HUES48 (cell line): Measurements from ENCODE around the gene HMSD.

Experiments used
- H3K27ac ChIP-seq: one replicate; pipeline ENCODE4 v1.7.0; 2013; ENCODE audit warnings: low read depth, low read length, inconsistent platforms
- H3K27me3 ChIP-seq: 2 replicates; pipeline ENCODE4 v1.6.1; 2013; ENCODE audit warnings: mild to moderate bottlenecking, low read length; ENCODE audit not compliant: control insufficient read depth, insufficient read depth
- H3K36me3 ChIP-seq: 2 replicates; pipeline ENCODE4 v1.6.1; 2013; ENCODE audit warnings: low read length; ENCODE audit not compliant: control insufficient read depth, insufficient read depth
- H3K4me1 ChIP-seq: 2 replicates; pipeline ENCODE4 v1.6.1; 2013; ENCODE audit warnings: mild to moderate bottlenecking, low read length; ENCODE audit not compliant: control insufficient read depth, insufficient read depth
- H3K4me3 ChIP-seq: 2 replicates; pipeline ENCODE4 v1.5.1; 2013; ENCODE audit warnings: mild to moderate bottlenecking, low read depth, low read length
- H3K9ac ChIP-seq: 2 replicates; pipeline ENCODE4 v1.6.1; 2013; ENCODE audit warnings: mild to moderate bottlenecking, low read depth, low read length, moderate library complexity
- H3K9me3 ChIP-seq: 2 replicates; pipeline ENCODE4 v1.6.1; 2013; ENCODE audit warnings: low read length; ENCODE audit not compliant: control insufficient read depth, insufficient read depth

Gene HMSD

GRCh38 chr18:63949068-63949737, at the start of gene HMSD:
Gene HMSD, plus strand, starts transcription at chr18:63949301. Its CDS starts 4,155 bp downstream, at chr18:63953456.
- Histone ChIP-seq H3K4me3 (peak within 1 kb of the TSS; percentile 66), H3K9me3 (no peaks in the 10 kb centered on the region), H3K27me3 (peaks cover 15% of the 10 kb centered on the region; the same call in 1 of the 2 replicates), H3K4me1 (no peaks in the 10 kb centered on the region), H3K36me3 (no peaks in the 10 kb centered on the region), H3K27ac (peak within 1 kb of the TSS; percentile 50), H3K9ac (no peak within 1 kb of the TSS)

GRCh38 chr18:63903851-63904570, 45.1 kb upstream of the HMSD start:
- peaks cover 6% of the 10 kb centered on the region; the same call in 1 of the 2 replicates for H3K4me1 ChIP-seq
- no peak overlapping the region for H3K4me3 ChIP-seq
- 0 out of 2 replicates have a peak, but pooled peaks cover 3% of the 10 kb centered on the region for H3K9me3 ChIP-seq
- H3K27ac ChIP-seq: no peak overlapping the region
- H3K36me3 ChIP-seq: no peaks in the 10 kb centered on the region
- no peak overlapping the region for H3K9ac ChIP-seq
- no peaks in the 10 kb centered on the region for H3K27me3 ChIP-seq

- no peak overlapping the region for H3K4me3 ChIP-seq
- H3K27me3 ChIP-seq: no peaks in the 10 kb centered on the region
- no peaks in the 10 kb centered on the region for H3K36me3 ChIP-seq
- no peak overlapping the region for H3K27ac ChIP-seq
- peaks cover 6% of the 10 kb centered on the region; the same call in 1 of the 2 replicates for H3K4me1 ChIP-seq
- H3K9me3 ChIP-seq: 0 out of 2 replicates have a peak, but pooled peaks cover 3% of the 10 kb centered on the region
- no peak overlapping the region for H3K9ac ChIP-seq
Observed at GRCh38 chr18:63904694-63905093, 44.4 kb upstream of the HMSD start.

GRCh38 chr18:63905361-63905760, 43.7 kb upstream of the HMSD start:
- no peak overlapping the region for H3K4me3 ChIP-seq
- H3K4me1 ChIP-seq: peaks cover 6% of the 10 kb centered on the region; the same call in 1 of the 2 replicates
- 0 out of 2 replicates have a peak, but pooled peaks cover 3% of the 10 kb centered on the region for H3K9me3 ChIP-seq
- H3K27ac ChIP-seq: no peak overlapping the region
- H3K9ac ChIP-seq: no peak overlapping the region
- H3K36me3 ChIP-seq: no peaks in the 10 kb centered on the region
- H3K27me3 ChIP-seq: no peaks in the 10 kb centered on the region

- H3K27ac ChIP-seq: no peak overlapping the region
Observed at GRCh38 chr18:63906056-63906455, 43.0 kb upstream of the HMSD start.

GRCh38 chr18:63907664-63908063, 41.4 kb upstream of the HMSD start, which contains the start of gene SERPINB10:
Gene SERPINB10, plus strand, starts transcription at chr18:63907958. Its CDS starts 7,553 bp downstream, at chr18:63915511.
- H3K9me3 ChIP-seq: 0 out of 2 replicates have a peak, but pooled peaks cover 3% of the 10 kb centered on the region
- peaks cover 6% of the 10 kb centered on the region; the same call in 1 of the 2 replicates for H3K4me1 ChIP-seq
- no peaks in the 10 kb centered on the region for H3K27me3 ChIP-seq
- H3K4me3 ChIP-seq: no peak within 1 kb of the TSS
- no peak within 1 kb of the TSS for H3K27ac ChIP-seq
- no peak within 1 kb of the TSS for H3K9ac ChIP-seq
- H3K36me3 ChIP-seq: no peaks in the 10 kb centered on the region

More at GRCh38 chr18:63906056-63906455, 43.0 kb upstream of the HMSD start:
- Histone ChIP-seq H3K36me3 (no peaks in the 10 kb centered on the region), H3K9ac (no peak overlapping the region), H3K4me1 (peaks cover 6% of the 10 kb centered on the region; the same call in 1 of the 2 replicates), H3K4me3 (no peak overlapping the region), H3K27me3 (no peaks in the 10 kb centered on the region), H3K9me3 (0 out of 2 replicates have a peak, but pooled peaks cover 3% of the 10 kb centered on the region)

GRCh38 chr18:63908858-63909257, 40.2 kb upstream of the HMSD start:
- Histone ChIP-seq H3K27me3 (no peaks in the 10 kb centered on the region), H3K27ac (no peak overlapping the region), H3K9me3 (0 out of 2 replicates have a peak, but pooled peaks cover 3% of the 10 kb centered on the region), H3K4me1 (peaks cover 6% of the 10 kb centered on the region; the same call in 1 of the 2 replicates), H3K9ac (no peak overlapping the region), H3K36me3 (no peaks in the 10 kb centered on the region), H3K4me3 (no peak overlapping the region)

- peaks cover 6% of the 10 kb centered on the region; the same call in 1 of the 2 replicates for H3K4me1 ChIP-seq
- H3K36me3 ChIP-seq: no peaks in the 10 kb centered on the region
- no peak overlapping the region for H3K4me3 ChIP-seq
- no peaks in the 10 kb centered on the region for H3K27me3 ChIP-seq
- no peak overlapping the region for H3K9ac ChIP-seq
- 0 out of 2 replicates have a peak, but pooled peaks cover 3% of the 10 kb centered on the region for H3K9me3 ChIP-seq
- H3K27ac ChIP-seq: no peak overlapping the region
Observed at GRCh38 chr18:63909870-63910269, 39.2 kb upstream of the HMSD start.

GRCh38 chr18:63917817-63918216, 31.3 kb upstream of the HMSD start:
- Histone ChIP-seq H3K9me3 (no peaks in the 10 kb centered on the region), H3K27ac (no peak overlapping the region), H3K4me1 (no peaks in the 10 kb centered on the region), H3K4me3 (no peak overlapping the region), H3K36me3 (no peaks in the 10 kb centered on the region), H3K9ac (no peak overlapping the region), H3K27me3 (no peaks in the 10 kb centered on the region)

GRCh38 chr18:63922049-63922448, 27.1 kb upstream of the HMSD start:
- Histone ChIP-seq H3K27ac (no peak overlapping the region), H3K4me3 (no peak overlapping the region), H3K9me3 (no peaks in the 10 kb centered on the region), H3K27me3 (no peaks in the 10 kb centered on the region), H3K4me1 (no peaks in the 10 kb centered on the region), H3K36me3 (no peaks in the 10 kb centered on the region), H3K9ac (no peak overlapping the region)

- Histone ChIP-seq H3K4me3 (no peak overlapping the region), H3K9ac (no peak overlapping the region)
Observed at GRCh38 chr18:63924551-63924950, 24.6 kb upstream of the HMSD start.

More at GRCh38 chr18:63924551-63924950, 24.6 kb upstream of the HMSD start:
- H3K27ac ChIP-seq: no peak overlapping the region
- H3K27me3 ChIP-seq: no peaks in the 10 kb centered on the region
- no peaks in the 10 kb centered on the region for H3K9me3 ChIP-seq
- no peaks in the 10 kb centered on the region for H3K36me3 ChIP-seq
- no peaks in the 10 kb centered on the region for H3K4me1 ChIP-seq
